H1 (cell line): ENCODE data around the gene MR1. TPM values are rescaled to one million over a fixed set of nuclear protein-coding genes. Genes with fewer than 3 reads are reported as not detected.

Experiments
- CTCF ChIA-PET: fragments of 300-600 bp; sonication (Branson Sonifier 250); formaldehyde crosslinking; loops from one replicate; lab custom pipeline; 2021; ENCODE audit not compliant: partially characterized antibody; lab: Charles Lee
- POLR2A ChIA-PET: fragments of 300-600 bp; sonication (Branson Sonifier 250); formaldehyde crosslinking; loops from one replicate; lab custom pipeline; 2021; ENCODE audit warnings: inconsistent platforms; ENCODE audit not compliant: partially characterized antibody; lab: Charles Lee
- DNase-seq, 2 experiments: peaks; one replicate each; pipeline versions ENCODE4 v3.0.0 to v3.0.0-alpha.2; 2010 to 2022; ENCODE audit warnings: low spot score in 2 of 2, low read depth in 1 of 2, mixed read lengths in 1 of 2
- FAIRE-seq: peaks from 2 replicates; lab custom pipeline; 2011; peaks lifted over from hg19 to GRCh38; lab: Jason Lieb, UNC
- H2AFZ ChIP-seq: 2 replicates; pipeline ENCODE4 v1.8.1; 2012; ENCODE audit warnings: low read length, inconsistent platforms
- H2AK5ac ChIP-seq: 2 replicates; pipeline ENCODE4 v1.6.1; 2013; ENCODE audit warnings: low read depth, low read length
- H2BK120ac ChIP-seq: replicated peaks from 2 replicates; pipeline ENCODE3; 2013; ENCODE audit warnings: low read depth, low read length, inconsistent platforms
- H2BK12ac ChIP-seq: 2 replicates; pipeline ENCODE4 v1.6.1; 2013; ENCODE audit warnings: low read depth, low read length
- H2BK15ac ChIP-seq: 2 replicates; pipeline ENCODE4 v1.6.1; 2013; ENCODE audit warnings: low read length
- H2BK20ac ChIP-seq: 2 replicates; pipeline ENCODE4 v1.6.1; 2013; ENCODE audit warnings: low read length
- H2BK5ac ChIP-seq: 2 replicates; pipeline ENCODE4 v1.6.1; 2013; ENCODE audit warnings: low read depth, low read length
- H3K14ac ChIP-seq: 2 replicates; pipeline ENCODE4 v1.6.1; 2013; ENCODE audit warnings: inconsistent platforms; ENCODE audit not compliant: insufficient read length
- H3K18ac ChIP-seq: 2 replicates; pipeline ENCODE4 v1.6.1; 2013; ENCODE audit warnings: low read length; ENCODE audit errors: extremely low read depth
- H3K23ac ChIP-seq: 2 replicates; pipeline ENCODE4 v1.6.1; 2013; ENCODE audit warnings: inconsistent platforms; ENCODE audit not compliant: insufficient read length
- H3K23me2 ChIP-seq: 2 replicates; pipeline ENCODE4 v1.6.1; 2013; ENCODE audit warnings: low read depth, low read length
- H3K27ac ChIP-seq: 2 replicates; pipeline ENCODE4 v1.6.1; 2011; ENCODE audit warnings: low read depth, low read length, inconsistent platforms
- H3K27me3 ChIP-seq, 4 experiments: replicated peaks in 1 of 4; 1 replicate in 1 of 4; 2 replicates in 3 of 4; pipeline versions ENCODE4 v1.6.1 to v1.8.1; 2011 to 2013; ENCODE audit warnings: low read length in 3 of 4, mild to moderate bottlenecking in 3 of 4, inconsistent platforms in 2 of 4, mixed read lengths in 2 of 4, moderate library complexity in 1 of 4; ENCODE audit not compliant: control insufficient read depth in 3 of 4, insufficient read depth in 3 of 4; ENCODE audit errors: extremely low read depth in 1 of 4
- H3K36me3 ChIP-seq, 4 experiments: 2 replicates each; pipeline versions ENCODE4 v1.6.1 to v1.8.1; 2011 to 2013; ENCODE audit warnings: mild to moderate bottlenecking in 4 of 4, low read length in 3 of 4, moderate library complexity in 2 of 4, control low read depth in 1 of 4, inconsistent platforms in 1 of 4; ENCODE audit not compliant: insufficient read depth in 4 of 4, control insufficient read depth in 2 of 4
- H3K4ac ChIP-seq: replicated peaks from 2 replicates; pipeline ENCODE3; 2013; ENCODE audit warnings: low read length, low read depth, mixed read lengths, inconsistent platforms; ENCODE audit not compliant: insufficient read length
- H3K4me1 ChIP-seq, 4 experiments: replicated peaks in 1 of 4; 1 replicate in 1 of 4; 2 replicates in 3 of 4; pipeline versions ENCODE4 v1.6.1 to v1.8.1; 2011 to 2013; ENCODE audit warnings: low read length in 3 of 4, inconsistent platforms in 2 of 4, mixed read lengths in 1 of 4; ENCODE audit not compliant: insufficient read depth in 4 of 4, control insufficient read depth in 3 of 4
- H3K4me2 ChIP-seq, 2 experiments: 2 replicates each; pipeline versions ENCODE4 v1.6.1 to v1.8.1; 2011 to 2013; ENCODE audit warnings: low read depth in 2 of 2, low read length in 2 of 2, control low read depth in 1 of 2, inconsistent platforms in 1 of 2, mild to moderate bottlenecking in 1 of 2; ENCODE audit not compliant: insufficient read depth in 1 of 2
- H3K4me3 ChIP-seq, 4 experiments: fragments of 200-600, 300-600 bp in 1 of 4; sonication (generic), shearing (Covaris generic), sonication (Bioruptor Twin) in 1 of 4; 2 replicates each; pipeline versions ENCODE4 v1.5.1 to v1.8.1; 2011 to 2016; ENCODE audit warnings: low read length in 4 of 4, low read depth in 3 of 4, control low read depth in 2 of 4, inconsistent platforms in 2 of 4, mild to moderate bottlenecking in 2 of 4, mixed read lengths in 1 of 4, moderate library complexity in 1 of 4; ENCODE audit not compliant: insufficient read depth in 2 of 4; ENCODE audit errors: extremely low read depth in 1 of 4
- H3K56ac ChIP-seq: replicated peaks from 2 replicates; pipeline ENCODE3; 2013; ENCODE audit warnings: low read depth, mild to moderate bottlenecking, mixed read lengths, low read length, inconsistent platforms; ENCODE audit not compliant: insufficient read length
- H3K79me1 ChIP-seq: 2 replicates; pipeline ENCODE4 v1.6.1; 2013; ENCODE audit warnings: low read depth, low read length, control low read depth
- H3K79me2 ChIP-seq, 2 experiments: 2 replicates each; pipeline versions ENCODE4 v1.6.1 to v1.8.1; 2012 to 2013; ENCODE audit warnings: low read length in 2 of 2, mild to moderate bottlenecking in 2 of 2, inconsistent platforms in 1 of 2; ENCODE audit not compliant: insufficient read depth in 2 of 2, control insufficient read depth in 1 of 2
- H3K9ac ChIP-seq, 4 experiments: replicated peaks in 1 of 4; 1 replicate in 1 of 4; 2 replicates in 3 of 4; pipeline versions ENCODE4 v1.6.1 to v1.8.1; 2011 to 2013; ENCODE audit warnings: low read depth in 3 of 4, low read length in 3 of 4, control low read depth in 2 of 4, mild to moderate bottlenecking in 2 of 4, moderate library complexity in 2 of 4, inconsistent platforms in 1 of 4; ENCODE audit errors: extremely low read depth in 1 of 4
- H3K9me3 ChIP-seq, 2 experiments: 2 replicates each; pipeline versions ENCODE4 v1.6.1 to v1.8.1; 2012 to 2013; ENCODE audit warnings: mild to moderate bottlenecking in 2 of 2, moderate library complexity in 2 of 2, control low read depth in 1 of 2, inconsistent platforms in 1 of 2, low read depth in 1 of 2, low read length in 1 of 2, mixed read lengths in 1 of 2; ENCODE audit not compliant: insufficient read depth in 2 of 2
- H4K20me1 ChIP-seq, 2 experiments: replicated peaks in 1 of 2; 2 replicates each; pipeline versions ENCODE3 to v1.8.1; 2011 to 2013; ENCODE audit warnings: inconsistent platforms in 2 of 2, low read length in 2 of 2, mild to moderate bottlenecking in 1 of 2; ENCODE audit not compliant: insufficient read depth in 2 of 2, control insufficient read depth in 1 of 2
- H4K5ac ChIP-seq: 2 replicates; pipeline ENCODE4 v1.6.1; 2013; ENCODE audit warnings: low read length, low read depth, mixed read lengths, inconsistent platforms; ENCODE audit not compliant: insufficient read length
- H4K8ac ChIP-seq: 2 replicates; pipeline ENCODE4 v1.8.0; 2013; ENCODE audit warnings: mild to moderate bottlenecking, moderate library complexity, low read length, inconsistent platforms; ENCODE audit not compliant: insufficient read depth; ENCODE audit errors: extremely low read depth
- H4K91ac ChIP-seq: replicated peaks from 2 replicates; pipeline ENCODE3; 2013; ENCODE audit warnings: low read length, mixed read lengths, inconsistent platforms; ENCODE audit not compliant: insufficient read length
- BCL11A ChIP-seq, 2 experiments: IDR thresholded peaks; one replicate each; pipeline ENCODE4 v1.6.1; 2011; ENCODE audit warnings: low read depth in 2 of 2, low read length in 2 of 2, mild to moderate bottlenecking in 2 of 2
- BRCA1 ChIP-seq: IDR thresholded peaks from 2 replicates; pipeline ENCODE4 v1.6.1; 2012; ENCODE audit warnings: low read depth, low read length, improper control_type of control experiment
- CHD1 ChIP-seq: IDR thresholded peaks from 2 replicates; pipeline ENCODE4 v1.6.1; 2012; ENCODE audit warnings: low read depth, low read length, improper control_type of control experiment
- CREB1 ChIP-seq: IDR thresholded peaks from 2 replicates; pipeline ENCODE4 v1.6.1; 2012; ENCODE audit warnings: inconsistent platforms
- CTCF ChIP-seq, 3 experiments: IDR thresholded peaks; 1 replicate in 2 of 3; 2 replicates in 1 of 3; pipeline versions ENCODE4 v1.5.1 to v1.6.1; 2011; ENCODE audit warnings: low read length in 3 of 3, mild to moderate bottlenecking in 3 of 3, inconsistent platforms in 2 of 3, low read depth in 1 of 3, moderate library complexity in 1 of 3; ENCODE audit not compliant: insufficient read depth in 1 of 3; ENCODE audit errors: control extremely low read depth in 1 of 3
- EP300 ChIP-seq, 2 experiments: IDR thresholded peaks; 1 replicate in 1 of 2; 2 replicates in 1 of 2; pipeline ENCODE4 v1.6.1; 2011 to 2012; ENCODE audit warnings: low read depth in 2 of 2, low read length in 2 of 2, mild to moderate bottlenecking in 2 of 2, borderline replicate concordance in 1 of 2, inconsistent platforms in 1 of 2, moderate library complexity in 1 of 2
- MAFK ChIP-seq: IDR thresholded peaks from 2 replicates; pipeline ENCODE4 v1.6.1; 2012; ENCODE audit warnings: low read depth, mild to moderate bottlenecking, improper control_type of control experiment, low read length
- RAD21 ChIP-seq, 2 experiments: IDR thresholded peaks in 1 of 2; conservative IDR thresholded peaks in 1 of 2; 2 replicates each; pipeline ENCODE4 v1.6.1; 2011; ENCODE audit warnings: low read depth in 2 of 2, low read length in 2 of 2, improper control_type of control experiment in 1 of 2, inconsistent platforms in 1 of 2, mild to moderate bottlenecking in 1 of 2, moderate library complexity in 1 of 2
- SRF ChIP-seq: IDR thresholded peaks from 2 replicates; pipeline ENCODE4 v1.6.1; 2011; ENCODE audit warnings: mild to moderate bottlenecking, low read depth, low read length, moderate library complexity
- WGBS, 2 experiments: shearing (Covaris generic) in 1 of 2; methylation state at CpG; one replicate each; pipeline versions ENCODE4 v1.1.6 to v1.1.7; 2013 to 2015; ENCODE audit warnings: low lambda C conversion rate in 2 of 2, mixed read lengths in 2 of 2, inconsistent platforms in 1 of 2, low coverage in 1 of 2, missing lambda C conversion rate in 1 of 2; ENCODE audit not compliant: insufficient replicate concordance in 2 of 2, insufficient coverage in 1 of 2, insufficient read length in 1 of 2; ENCODE audit errors: extremely low coverage in 1 of 2, missing lambda C conversion rate in 1 of 2; 5-methylcytosine and 5-hydroxymethylcytosine counted together
- polyA plus RNA-seq, 7 experiments: library from polyadenylated mRNA; depleted of rRNA in 3 of 7; stranded (reverse) in 5 of 7; unstranded in 2 of 7; fragments of >200 nt in 5 of 7; fragments of 200-250 nt in 2 of 7; gene quantifications; 1 replicate in 5 of 7; 2 replicates in 1 of 7; 4 replicates in 1 of 7; pipeline versions ENCODE4 v1.2.1 to v1.2.3, GENCODE V29; 2011 to 2013; ENCODE audit warnings: missing spikeins in 2 of 7, mixed read lengths in 2 of 7
- total RNA-seq: library from RNA; stranded (reverse); fragmentation: NEBNext Ultra II Directional; extraction: Animal tissue kit (Norgen Biotek cat#: 25700); gene quantifications from 2 replicates; pipeline ENCODE4 v1.2.1, GENCODE V29; 2021

Gene MR1
- total and polyA plus RNA-seq, 2 of the 8 experiments (the other 6 are each of a cell fraction or from before 2014, with no cell fraction given) = 0.09 TPM; not detected in 1

GRCh38 chr1:181014477-181015250 lies 19.1 kb upstream of the MR1 start:
- Histone ChIP-seq H2BK12ac (no peak overlapping the region), H4K20me1 (peaks cover 3 to 17% of the 10 kb centered on the region in 2 experiments), H3K36me3 (no peaks in the 10 kb centered on the region; a peak in 2 of 8 replicates), H3K56ac (no peak overlapping the region), H3K27me3 (no peaks in the 10 kb centered on the region), H3K4me3 (no peak overlapping the region), H4K8ac (no peak overlapping the region), H2AK5ac (no peak overlapping the region), H3K9ac (no peak overlapping the region), H2BK15ac (no peak overlapping the region), H3K23ac (no peak overlapping the region), H3K9me3 (no peaks in the 10 kb centered on the region), H3K14ac (no peak overlapping the region), H3K4me1 (peaks cover 0 to 3% (median 0%) of the 10 kb centered on the region in 4 experiments; a peak in 2 of 7 replicates), H3K23me2 (no peaks in the 10 kb centered on the region), H3K4ac (no peak overlapping the region), H3K4me2 (no peak overlapping the region), H3K79me2 (peaks cover 29 to 97% of the 10 kb centered on the region in 2 experiments), H3K79me1 (peaks cover 4% of the 10 kb centered on the region; the same call in 1 of the 2 replicates), H4K91ac (no peak overlapping the region), H3K18ac (no peak overlapping the region), H4K5ac (no peak overlapping the region), H2BK20ac (no peak overlapping the region), H2BK5ac (no peak overlapping the region), H3K27ac (no peak overlapping the region), H2BK120ac (no peak overlapping the region), H2AFZ (no peak overlapping the region)
- no peak for FAIRE-seq
- WGBS, 2 experiments = 92% methylated on average over 2 of the region's 2 CpGs; no CpG with 5 or more reads in 1 of the 2 experiments
- no peak for DNase-seq
- ChIA-PET CTCF (no interaction called here), POLR2A (interaction anchor here (0.9 to 2.6 kb wide), 3 partner anchors 8 to 74 kb away, joined by 3 to 13 read pairs (median 4); partner anchors contain the start of genes IER5 and STX6)
- TF ChIP-seq CHD1 (no peak), MAFK (no peak), BCL11A (IDR thresholded peaks at IDR 0.05; ENCODE audit: low read depth in 2 of 2, low read length in 2 of 2) (no peak), EP300 (IDR thresholded peaks at IDR 0.05; ENCODE audit: borderline replicate concordance in 1 of 2, low read depth in 2 of 2, low read length in 2 of 2) (no peak), CTCF (IDR thresholded peaks at IDR 0.05; ENCODE audit: control extremely low read depth in 1 of 3, insufficient read depth in 1 of 3, low read depth in 1 of 3, low read length in 3 of 3) (no peak), CREB1 (no peak), SRF (no peak), BRCA1 (no peak), RAD21 (IDR thresholded peaks at IDR 0.05 in 1 of 2, conservative IDR thresholded peaks at IDR 0.05 in 1 of 2; ENCODE audit: low read depth in 2 of 2, low read length in 2 of 2) (no peak)
